ENCODE results near the gene PCNT.

Gene PCNT

DNA sequence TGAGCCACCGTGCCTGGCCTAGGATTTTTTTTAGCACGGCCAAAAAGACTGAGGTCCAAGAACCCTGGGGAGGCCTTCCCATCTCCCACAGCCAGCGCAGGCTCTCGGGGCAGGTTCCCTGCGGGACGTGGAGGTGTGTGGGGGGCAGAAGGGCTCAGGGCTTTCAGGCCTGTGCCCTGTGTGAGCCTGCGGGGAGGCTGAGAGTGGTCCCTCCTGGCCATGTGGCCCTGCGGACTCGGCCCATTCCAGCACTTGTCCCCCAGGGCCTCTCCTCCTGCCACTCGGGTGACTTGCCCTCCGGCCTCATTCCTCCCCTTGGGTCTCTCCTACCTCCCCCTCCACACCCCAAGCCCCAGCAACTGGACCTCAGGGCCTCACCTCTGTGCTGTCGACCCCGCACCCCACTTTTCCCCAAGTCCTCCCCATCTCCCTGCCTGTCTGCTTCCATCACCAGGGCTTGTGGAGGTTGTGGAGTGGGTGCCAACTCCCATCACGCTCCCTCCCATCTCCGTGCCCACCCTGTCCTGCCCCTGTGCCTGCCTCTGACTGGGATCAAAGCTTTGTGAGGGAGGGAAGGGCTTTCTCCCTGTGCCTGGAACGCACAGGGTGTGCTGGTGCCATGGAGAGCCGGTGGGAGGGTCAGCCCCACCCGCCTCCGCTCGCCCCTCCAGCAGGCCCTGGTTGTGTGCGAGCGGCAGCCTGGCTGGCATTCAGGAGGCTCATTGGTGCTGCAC is 102.5 kb downstream of the PCNT start:
- WGBS, 2 donors (ENCODE audit: extremely low coverage in 2 of 2, insufficient read length in 2 of 2, insufficient replicate concordance in 1 of 2) = no CpG with 5 or more reads among the region's 22 CpGs
- DNase-seq (ENCODE audit: low spot score) = no peak

GRCh38 chr21:46427516-46427915 is 103.6 kb downstream of the PCNT start:
- no peak overlapping the region for H2AK5ac ChIP-seq (ENCODE audit: low read depth, low read length)
- H2BK15ac ChIP-seq (ENCODE audit: low read length) = no peak overlapping the region
- peaks cover 2% of the 10 kb centered on the region for H3K79me1 ChIP-seq (ENCODE audit: low read depth, low read length)
- H3K4ac ChIP-seq (ENCODE audit: low read length) = no peak overlapping the region
- peak overlapping the region; percentile 30 for H3K9ac ChIP-seq (ENCODE audit: low read depth, low read length, poor library complexity)
- no peak overlapping the region for H4K8ac ChIP-seq (ENCODE audit: low read depth, low read length)
- no peak overlapping the region for H2AFZ ChIP-seq (ENCODE audit: low read length)
- DNase-seq (ENCODE audit: low spot score) = no peak
- no peak overlapping the region for H2BK12ac ChIP-seq (ENCODE audit: low read length)
- H2BK120ac ChIP-seq (ENCODE audit: low read depth, low read length) = no peak overlapping the region
- H3K4me3 ChIP-seq (ENCODE audit: low read length in 2 of 2) = no peak overlapping the region
- no peak overlapping the region for H3K14ac ChIP-seq (ENCODE audit: low read length)
- H3K27me3 ChIP-seq (ENCODE audit: control insufficient read depth in 3 of 3, insufficient read depth in 3 of 3, low read depth in 1 of 3, low read length in 3 of 3) = no peaks in the 10 kb centered on the region
- H3K27ac ChIP-seq (replicated peaks; ENCODE audit: low read length) = no peak overlapping the region
- WGBS, 2 donors (ENCODE audit: extremely low coverage in 2 of 2, insufficient read length in 2 of 2, insufficient replicate concordance in 1 of 2) = no CpG with 5 or more reads among the region's 14 CpGs
- peaks cover 2 to 3% of the 10 kb centered on the region in 2 donors for H3K4me1 ChIP-seq (ENCODE audit: control insufficient read depth in 2 of 2, insufficient read depth in 1 of 2, low read depth in 1 of 2, low read length in 2 of 2)
- peaks cover 43 to 78% of the 10 kb centered on the region in 2 donors for H3K36me3 ChIP-seq (replicated peaks in 1 of 2; ENCODE audit: control insufficient read depth in 2 of 2, insufficient read depth in 2 of 2, low read length in 2 of 2)
- no peaks in the 10 kb centered on the region for H3K9me3 ChIP-seq (replicated peaks in 1 of 2; ENCODE audit: control insufficient read depth in 2 of 2, insufficient read depth in 1 of 2, low read depth in 1 of 2, low read length in 2 of 2)
- H4K91ac ChIP-seq (ENCODE audit: low read depth, low read length, poor library complexity) = no peak overlapping the region
- no peak overlapping the region for H3K23ac ChIP-seq (ENCODE audit: low read depth, low read length, poor library complexity)
- no peak overlapping the region for H2BK5ac ChIP-seq (ENCODE audit: low read length)
- H3K4me2 ChIP-seq (ENCODE audit: insufficient read depth, low read length, poor library complexity, severe bottlenecking) = no peak overlapping the region
- no peak overlapping the region for H3K18ac ChIP-seq (ENCODE audit: low read length)

More for the DNA sequence above, 102.5 kb downstream of the PCNT start:
- H3K4me3 ChIP-seq (ENCODE audit: low read length in 2 of 2) = no peak overlapping the region
- H2AK5ac ChIP-seq (ENCODE audit: low read depth, low read length) = no peak overlapping the region
- H2BK5ac ChIP-seq (ENCODE audit: low read length) = no peak overlapping the region
- H2BK15ac ChIP-seq (ENCODE audit: low read length) = no peak overlapping the region
- no peak overlapping the region for H2BK120ac ChIP-seq (ENCODE audit: low read depth, low read length)
- no peak overlapping the region for H3K23ac ChIP-seq (ENCODE audit: low read depth, low read length, poor library complexity)
- H4K91ac ChIP-seq (ENCODE audit: low read depth, low read length, poor library complexity) = no peak overlapping the region
- H3K9ac ChIP-seq (ENCODE audit: low read depth, low read length, poor library complexity) = peak overlapping the region; percentile 50
- no peak overlapping the region for H3K4me2 ChIP-seq (ENCODE audit: insufficient read depth, low read length, poor library complexity, severe bottlenecking)
- peaks cover 2% of the 10 kb centered on the region for H3K79me1 ChIP-seq (ENCODE audit: low read depth, low read length)
- no peak overlapping the region for H4K8ac ChIP-seq (ENCODE audit: low read depth, low read length)
- H3K14ac ChIP-seq (ENCODE audit: low read length) = peak overlapping the region; percentile 17
- H3K36me3 ChIP-seq (replicated peaks in 1 of 2; ENCODE audit: control insufficient read depth in 2 of 2, insufficient read depth in 2 of 2, low read length in 2 of 2) = peaks cover 43 to 78% of the 10 kb centered on the region in 2 donors
- H3K4me1 ChIP-seq (ENCODE audit: control insufficient read depth in 2 of 2, insufficient read depth in 1 of 2, low read depth in 1 of 2, low read length in 2 of 2) = peaks cover 2 to 3% of the 10 kb centered on the region in 2 donors
- H2AFZ ChIP-seq (ENCODE audit: low read length) = no peak overlapping the region
- H3K18ac ChIP-seq (ENCODE audit: low read length) = peak overlapping the region; percentile 35
- H2BK12ac ChIP-seq (ENCODE audit: low read length) = no peak overlapping the region
- no peaks in the 10 kb centered on the region for H3K27me3 ChIP-seq (ENCODE audit: control insufficient read depth in 3 of 3, insufficient read depth in 3 of 3, low read depth in 1 of 3, low read length in 3 of 3)
- no peaks in the 10 kb centered on the region for H3K9me3 ChIP-seq (replicated peaks in 1 of 2; ENCODE audit: control insufficient read depth in 2 of 2, insufficient read depth in 1 of 2, low read depth in 1 of 2, low read length in 2 of 2)
- H3K4ac ChIP-seq (ENCODE audit: low read length) = no peak overlapping the region
- H3K27ac ChIP-seq (replicated peaks; ENCODE audit: low read length) = no peak overlapping the region

DNA sequence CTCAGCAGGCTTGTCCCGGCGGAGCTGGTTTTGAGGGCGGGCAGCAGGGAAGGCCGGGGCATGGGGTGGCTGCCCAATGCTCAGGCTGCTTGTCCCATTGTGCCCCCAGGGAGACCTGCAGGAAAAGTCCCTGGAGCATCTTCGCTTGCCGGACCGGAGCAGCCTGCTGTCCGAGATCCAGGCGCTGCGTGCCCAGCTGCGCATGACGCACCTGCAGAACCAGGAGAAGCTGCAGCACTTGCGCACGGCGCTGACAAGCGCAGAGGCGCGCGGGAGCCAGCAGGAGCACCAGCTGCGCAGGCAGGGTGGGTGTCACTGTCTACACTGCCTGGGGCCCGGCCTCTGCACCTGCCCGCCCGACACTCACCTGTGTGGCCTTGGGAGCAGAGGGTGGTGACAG is 104.3 kb downstream of the PCNT start:
- H3K27ac ChIP-seq (replicated peaks; ENCODE audit: low read length) = no peak overlapping the region
- peak overlapping the region; percentile 23 for H3K14ac ChIP-seq (ENCODE audit: low read length)
- no peaks in the 10 kb centered on the region for H3K9me3 ChIP-seq (replicated peaks in 1 of 2; ENCODE audit: control insufficient read depth in 2 of 2, insufficient read depth in 1 of 2, low read depth in 1 of 2, low read length in 2 of 2)
- peaks cover 41 to 82% of the 10 kb centered on the region in 2 donors for H3K36me3 ChIP-seq (replicated peaks in 1 of 2; ENCODE audit: control insufficient read depth in 2 of 2, insufficient read depth in 2 of 2, low read length in 2 of 2)
- peak overlapping the region; percentile 19 for H2BK120ac ChIP-seq (ENCODE audit: low read depth, low read length)
- H3K4me3 ChIP-seq (ENCODE audit: low read length in 2 of 2) = no peak overlapping the region
- WGBS, 2 donors (ENCODE audit: extremely low coverage in 2 of 2, insufficient read length in 2 of 2, insufficient replicate concordance in 1 of 2) = no CpG with 5 or more reads among the region's 23 CpGs
- H3K79me1 ChIP-seq (ENCODE audit: low read depth, low read length) = peaks cover 2% of the 10 kb centered on the region
- H3K23ac ChIP-seq (ENCODE audit: low read depth, low read length, poor library complexity) = peak overlapping the region; percentile 13
- H2BK5ac ChIP-seq (ENCODE audit: low read length) = no peak overlapping the region
- peak overlapping the region; percentile 17 for H3K4ac ChIP-seq (ENCODE audit: low read length)
- H2BK12ac ChIP-seq (ENCODE audit: low read length) = no peak overlapping the region
- no peak overlapping the region for H3K18ac ChIP-seq (ENCODE audit: low read length)
- no peaks in the 10 kb centered on the region for H3K27me3 ChIP-seq (ENCODE audit: control insufficient read depth in 3 of 3, insufficient read depth in 3 of 3, low read depth in 1 of 3, low read length in 3 of 3)
- no peak for DNase-seq (ENCODE audit: low spot score)
- H4K91ac ChIP-seq (ENCODE audit: low read depth, low read length, poor library complexity) = no peak overlapping the region
- no peak overlapping the region for H3K9ac ChIP-seq (ENCODE audit: low read depth, low read length, poor library complexity)
- no peak overlapping the region for H2BK15ac ChIP-seq (ENCODE audit: low read length)
- no peak overlapping the region for H2AK5ac ChIP-seq (ENCODE audit: low read depth, low read length)
- peaks cover under 1 to 1% of the 10 kb centered on the region in 2 donors for H3K4me1 ChIP-seq (ENCODE audit: control insufficient read depth in 2 of 2, insufficient read depth in 1 of 2, low read depth in 1 of 2, low read length in 2 of 2)
- no peak overlapping the region for H3K4me2 ChIP-seq (ENCODE audit: insufficient read depth, low read length, poor library complexity, severe bottlenecking)
- H2AFZ ChIP-seq (ENCODE audit: low read length) = no peak overlapping the region
- peak overlapping the region; percentile 17 for H4K8ac ChIP-seq (ENCODE audit: low read depth, low read length)

GRCh38 chr21:46428987-46429710 is 105.2 kb downstream of the PCNT start:
- no peak for DNase-seq (ENCODE audit: low spot score)
- Histone ChIP-seq H2BK120ac (ENCODE audit: low read depth, low read length) (no peak overlapping the region), H4K91ac (ENCODE audit: low read depth, low read length, poor library complexity) (no peak overlapping the region), H2BK12ac (ENCODE audit: low read length) (no peak overlapping the region), H3K4me2 (ENCODE audit: insufficient read depth, low read length, poor library complexity, severe bottlenecking) (no peak overlapping the region), H3K27me3 (ENCODE audit: control insufficient read depth in 3 of 3, insufficient read depth in 3 of 3, low read depth in 1 of 3, low read length in 3 of 3) (no peaks in the 10 kb centered on the region), H3K4ac (ENCODE audit: low read length) (no peak overlapping the region), H2BK5ac (ENCODE audit: low read length) (no peak overlapping the region), H3K79me1 (ENCODE audit: low read depth, low read length) (peaks cover 2% of the 10 kb centered on the region), H2AK5ac (ENCODE audit: low read depth, low read length) (no peak overlapping the region), H3K9ac (ENCODE audit: low read depth, low read length, poor library complexity) (no peak overlapping the region), H3K36me3 (replicated peaks in 1 of 2; ENCODE audit: control insufficient read depth in 2 of 2, insufficient read depth in 2 of 2, low read length in 2 of 2) (peaks cover 42 to 90% of the 10 kb centered on the region in 2 donors), H3K18ac (ENCODE audit: low read length) (no peak overlapping the region), H3K9me3 (replicated peaks in 1 of 2; ENCODE audit: control insufficient read depth in 2 of 2, insufficient read depth in 1 of 2, low read depth in 1 of 2, low read length in 2 of 2) (no peaks in the 10 kb centered on the region), H3K27ac (replicated peaks; ENCODE audit: low read length) (no peak overlapping the region), H2AFZ (ENCODE audit: low read length) (no peak overlapping the region), H4K8ac (ENCODE audit: low read depth, low read length) (no peak overlapping the region), H3K4me1 (ENCODE audit: control insufficient read depth in 2 of 2, insufficient read depth in 1 of 2, low read depth in 1 of 2, low read length in 2 of 2) (no peaks in the 10 kb centered on the region), H2BK15ac (ENCODE audit: low read length) (no peak overlapping the region), H3K23ac (ENCODE audit: low read depth, low read length, poor library complexity) (no peak overlapping the region), H3K4me3 (ENCODE audit: low read length in 2 of 2) (no peak overlapping the region), H3K14ac (ENCODE audit: low read length) (no peak overlapping the region)
- no CpG with 5 or more reads among the region's 44 CpGs for WGBS, 2 donors (ENCODE audit: extremely low coverage in 2 of 2, insufficient read length in 2 of 2, insufficient replicate concordance in 1 of 2)
